SH-SY5Y (cell line): Measurements from ENCODE around the gene RNF38.

Source experiments
- GATA2 ChIP-seq: IDR thresholded peaks from 2 replicates; pipeline ENCODE4 v1.6.1; 2011; ENCODE audit warnings: mild to moderate bottlenecking, low read depth, low read length
- GATA3 ChIP-seq: IDR thresholded peaks from 2 replicates; pipeline ENCODE4 v1.6.1; 2011; ENCODE audit warnings: low read depth, mild to moderate bottlenecking, low read length, moderate library complexity

GRCh38 chr9:36328798-36329411 lies 71.2 kb downstream of the RNF38 start:
- TF ChIP-seq GATA3, result no peak
- TF ChIP-seq GATA2, result no peak
